Calu3 (cell line): ENCODE data around the gene C14orf93. TPM values are rescaled to one million over a fixed set of nuclear protein-coding genes. Genes with fewer than 3 reads are reported as not detected.

ENCODE experiments used
- BruUV-seq: library from RNA; stranded (reverse); fragments of 400-500 nt; replicated peaks from 2 replicates; lab custom pipeline; 2021; lab: Mats Ljungman, UMichigan
- CTCF ChIA-PET: fragments of 300-600 bp; sonication (Branson Sonifier 250); formaldehyde crosslinking; loops from one replicate; lab custom pipeline; 2022; ENCODE audit warnings: antibody characterized with exemption; lab: Charles Lee
- DNase-seq: peaks from one replicate; pipeline ENCODE4 v3.0.0; 2022
- H3K27ac Mint-ChIP-seq: one replicate; pipeline ENCODE4 v1.8.0; 2022; ENCODE audit warnings: mixed read lengths; ENCODE audit not compliant: unreplicated experiment
- H3K27me3 Mint-ChIP-seq: one replicate; pipeline ENCODE4 v1.8.0; 2022; ENCODE audit warnings: mixed read lengths; ENCODE audit not compliant: unreplicated experiment
- H3K36me3 Mint-ChIP-seq: one replicate; pipeline ENCODE4 v1.8.0; 2022; ENCODE audit warnings: mild to moderate bottlenecking, moderate library complexity, mixed read lengths; ENCODE audit not compliant: insufficient read depth, unreplicated experiment
- H3K4me1 Mint-ChIP-seq: one replicate; pipeline ENCODE4 v1.8.0; 2022; ENCODE audit warnings: mild to moderate bottlenecking, low read depth, mixed read lengths; ENCODE audit not compliant: unreplicated experiment
- H3K4me3 Mint-ChIP-seq: one replicate; pipeline ENCODE4 v1.8.0; 2022; ENCODE audit warnings: mild to moderate bottlenecking, low read depth, moderate library complexity, mixed read lengths; ENCODE audit not compliant: unreplicated experiment
- H3K9me3 Mint-ChIP-seq: one replicate; pipeline ENCODE4 v1.8.0; 2022; ENCODE audit warnings: low read depth, mixed read lengths; ENCODE audit not compliant: unreplicated experiment
- CTCF ChIP-seq: fragments of 200-600 bp; IDR thresholded peaks from one replicate; pipeline ENCODE4 v1.8.0; 2022; ENCODE audit warnings: antibody characterized with exemption; ENCODE audit not compliant: unreplicated experiment
- intact Hi-C: fragments of 100-400 bp; cut with micrococcal nuclease; formaldehyde crosslinking; loops from one replicate; pipeline ENCODE4 v1.10.0; 2022; ENCODE audit not compliant: unreplicated experiment
- total RNA-seq: library from RNA; stranded (reverse); gene quantifications from 2 replicates; pipeline ENCODE4 v1.2.3, GENCODE V29; 2022

Gene C14orf93
- total RNA-seq, 1 experiment from 2014 or later: 9.6 TPM

- no peaks in the 10 kb centered on the region for H3K36me3 Mint-ChIP-seq
- no peak for DNase-seq
- TF ChIP-seq CTCF: no peak
- H3K27ac Mint-ChIP-seq: no peak overlapping the region
- H3K4me1 Mint-ChIP-seq: no peaks in the 10 kb centered on the region
- no TSS peak for BruUV-seq
- H3K9me3 Mint-ChIP-seq: no peaks in the 10 kb centered on the region
- CTCF ChIA-PET: no interaction called here
- intact Hi-C loops: no loop called here
- no peak overlapping the region for H3K4me3 Mint-ChIP-seq
- H3K27me3 Mint-ChIP-seq: peaks cover 31% of the 10 kb centered on the region
Measured at GRCh38 chr14:23047034-23047634, 37.2 kb upstream of the C14orf93 start.

GRCh38 chr14:23045419-23046357 lies 35.7 kb upstream of the C14orf93 start:
- no peak for TF ChIP-seq CTCF
- no peak overlapping the region for H3K27ac Mint-ChIP-seq

GRCh38 chr14:23044840-23045239 lies 34.9 kb upstream of the C14orf93 start:
- intact Hi-C loops: no loop called here
- Mint-ChIP-seq H3K27ac (no peak overlapping the region), H3K36me3 (no peaks in the 10 kb centered on the region), H3K4me3 (no peak overlapping the region), H3K27me3 (peaks cover 34% of the 10 kb centered on the region), H3K4me1 (no peaks in the 10 kb centered on the region), H3K9me3 (no peaks in the 10 kb centered on the region)
- no peak for TF ChIP-seq CTCF
- CTCF ChIA-PET: no interaction called here
- DNase-seq: no peak
- BruUV-seq: no TSS peak

More at GRCh38 chr14:23045419-23046357, 35.7 kb upstream of the C14orf93 start:
- no TSS peak for BruUV-seq
- Mint-ChIP-seq H3K36me3 (no peaks in the 10 kb centered on the region), H3K27me3 (peaks cover 34% of the 10 kb centered on the region), H3K4me1 (no peaks in the 10 kb centered on the region), H3K9me3 (no peaks in the 10 kb centered on the region), H3K4me3 (no peak overlapping the region)
- CTCF ChIA-PET: no interaction called here
- intact Hi-C loops: no loop called here
- DNase-seq: no peak

GRCh38 chr14:23043754-23044153 lies 33.8 kb upstream of the C14orf93 start:
- H3K27ac Mint-ChIP-seq: no peak overlapping the region
- BruUV-seq: no TSS peak
- intact Hi-C loops: no loop called here
- H3K9me3 Mint-ChIP-seq: no peaks in the 10 kb centered on the region
- no peak for DNase-seq
- CTCF ChIA-PET: interaction anchor here (1.4 kb wide), 1 partner anchor 57 kb away, joined by 4 read pairs; no protein-coding TSS in a partner anchor
- H3K4me3 Mint-ChIP-seq: no peak overlapping the region
- no peaks in the 10 kb centered on the region for H3K36me3 Mint-ChIP-seq
- no peaks in the 10 kb centered on the region for H3K4me1 Mint-ChIP-seq
- H3K27me3 Mint-ChIP-seq: peaks cover 34% of the 10 kb centered on the region
- no peak for TF ChIP-seq CTCF
